PC-3 (cell line): ENCODE results near the gene NIPSNAP2. TPM values are rescaled to one million over a fixed set of nuclear protein-coding genes. Genes with fewer than 3 reads are reported as not detected.

Source experiments
- ATAC-seq: fragments of 200-7000 bp; cut with Tn5 transposase; 2 replicates; pipeline ENCODE4 v1.9.1; 2020; ENCODE audit warnings: mild to moderate bottlenecking, moderate library complexity
- BruUV-seq: library from RNA; stranded (reverse); fragments of 400-500 nt; replicated peaks from 2 replicates; lab custom pipeline; 2021; lab: Mats Ljungman, UMichigan
- CTCF ChIA-PET: fragments of 300-600 bp; sonication (Branson Sonifier 250); formaldehyde crosslinking; loops from one replicate; lab custom pipeline; 2022; ENCODE audit warnings: antibody characterized with exemption; lab: Charles Lee
- POLR2A ChIA-PET: fragments of 300-600 bp; sonication (Branson Sonifier 250); formaldehyde crosslinking; loops from one replicate; lab custom pipeline; 2022; ENCODE audit warnings: antibody characterized with exemption; ENCODE audit not compliant: unreplicated experiment; lab: Charles Lee
- DNase-seq: peaks from one replicate; pipeline ENCODE4 v3.0.0-alpha.2; 2015
- H2AFZ ChIP-seq: fragments of 300-600 bp; sonication (generic); 2 replicates; pipeline ENCODE4 v1.6.0; 2016; ENCODE audit warnings: antibody characterized with exemption, low read length
- H3F3A ChIP-seq: fragments of 300-600 bp; sonication (generic); one replicate; pipeline ENCODE4 v1.6.0; 2017; ENCODE audit warnings: antibody characterized with exemption, low read length, control low read depth, mild to moderate bottlenecking; ENCODE audit not compliant: unreplicated experiment
- H3K27ac ChIP-seq: fragments of 300-600 bp; sonication (generic); 2 replicates; pipeline ENCODE4 v1.5.1; 2016; ENCODE audit warnings: mild to moderate bottlenecking, low read length
- H3K27me3 ChIP-seq: fragments of 300-600 bp; sonication (generic); 2 replicates; pipeline ENCODE4 v1.6.1; 2016; ENCODE audit warnings: low read length, mixed read lengths
- H3K36me3 ChIP-seq: fragments of 300-600 bp; sonication (generic); 2 replicates; pipeline ENCODE4 v1.6.1; 2016; ENCODE audit warnings: low read depth, mixed run types, low read length, mixed read lengths
- H3K4me1 ChIP-seq: fragments of 300-600 bp; sonication (generic); 2 replicates; pipeline ENCODE4 v1.5.1; 2016; ENCODE audit warnings: low read length; ENCODE audit not compliant: insufficient read depth
- H3K4me2 ChIP-seq: fragments of 300-600 bp; sonication (generic); 2 replicates; pipeline ENCODE4 v1.6.0; 2016; ENCODE audit warnings: low read length
- H3K4me3 ChIP-seq: fragments of 300-600 bp; sonication (generic); 2 replicates; pipeline ENCODE4 v1.5.1; 2016; ENCODE audit warnings: mild to moderate bottlenecking, low read length, mixed read lengths
- H3K79me2 ChIP-seq: fragments of 300-600 bp; sonication (generic); 2 replicates; pipeline ENCODE4 v1.6.1; 2017; ENCODE audit warnings: low read length, mixed read lengths
- H3K9ac ChIP-seq: fragments of 300-600 bp; sonication (generic); 2 replicates; pipeline ENCODE4 v1.6.0; 2016; ENCODE audit warnings: mild to moderate bottlenecking, low read length
- H3K9me2 ChIP-seq: fragments of 300-600 bp; sonication (generic); replicated peaks from 2 replicates; pipeline ENCODE4 v1.6.1; 2016; ENCODE audit warnings: mixed run types, low read length, mixed read lengths
- H3K9me3 ChIP-seq: fragments of 300-600 bp; sonication (generic); 2 replicates; pipeline ENCODE4 v1.6.1; 2016; ENCODE audit warnings: low read length, mixed read lengths
- H4K20me1 ChIP-seq: fragments of 300-600 bp; sonication (generic); 2 replicates; pipeline ENCODE4 v1.6.1; 2016; ENCODE audit warnings: low read length, mixed read lengths
- EZH2 ChIP-seq: fragments of 300-600 bp; sonication (generic); IDR thresholded peaks from one replicate; pipeline ENCODE4 v1.6.1; 2017; ENCODE audit warnings: antibody characterized with exemption, mild to moderate bottlenecking, low read length; ENCODE audit not compliant: unreplicated experiment
- EZH2phosphoT487 ChIP-seq: fragments of 300-600 bp; sonication (generic); IDR thresholded peaks from 2 replicates; pipeline ENCODE4 v1.6.1; 2018; ENCODE audit warnings: mild to moderate bottlenecking, antibody characterized with exemption, low read length, borderline replicate concordance
- intact Hi-C: fragments of 100-400 bp; cut with micrococcal nuclease; formaldehyde crosslinking; loops from 2 replicates; pipeline ENCODE4 v1.9.0; 2023
- total RNA-seq: library from RNA; depleted of rRNA; stranded (reverse); fragments of >200 nt; gene quantifications from 2 replicates; pipeline ENCODE4 v1.2.3, GENCODE V29; 2014
- TF ChIP-seq, protein P1 (sequence below): fragments of 300-600 bp; sonication (generic); conservative IDR thresholded peaks from 2 replicates; pipeline ENCODE4 v1.5.1; 2017; ENCODE audit warnings: antibody characterized with exemption, low read depth, mild to moderate bottlenecking, low read length

NIPSNAP2 gene
- total RNA-seq, 1 experiment from 2014 or later = 63.9 TPM

DNA sequence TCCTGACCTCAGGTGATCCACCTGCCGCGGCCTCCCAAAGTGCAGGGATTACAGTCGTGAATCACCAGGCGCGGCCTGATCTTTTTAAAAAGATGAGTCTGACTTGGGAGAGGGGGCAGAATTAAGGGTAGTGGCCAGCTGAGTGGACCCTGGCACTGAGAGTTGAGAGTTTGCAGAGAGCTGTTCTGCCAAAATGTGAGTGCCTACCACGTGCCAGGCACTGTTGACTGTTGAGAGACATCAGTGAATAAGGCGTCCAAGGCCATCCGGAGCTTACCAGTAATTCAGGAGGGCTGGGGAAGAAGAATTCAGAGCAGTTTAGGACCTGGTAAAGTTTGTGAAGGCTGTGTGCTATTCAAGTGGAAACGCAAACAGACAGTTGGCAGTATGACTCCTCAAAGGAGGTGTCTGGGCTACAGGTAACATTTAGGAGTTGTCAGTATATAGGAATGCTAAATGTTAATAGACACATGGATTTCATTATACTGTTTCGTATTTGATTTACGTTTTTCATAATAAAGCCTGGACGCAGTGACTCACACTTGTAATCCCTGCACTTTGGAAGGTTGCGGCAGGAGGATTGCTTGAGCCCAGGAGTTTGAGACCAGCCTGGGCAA lies 1.5 kb downstream of the NIPSNAP2 start:
- H3K4me1 ChIP-seq = peaks cover 15% of the 10 kb centered on the region
- ChIA-PET CTCF (interaction anchor here (1.0 kb wide), 1 partner anchor 42 kb away, joined by 3 read pairs; no protein-coding TSS in a partner anchor), POLR2A (no interaction called here)
- no peaks in the 10 kb centered on the region for H3K9me3 ChIP-seq
- no peaks in the 10 kb centered on the region for H3K36me3 ChIP-seq
- H3K79me2 ChIP-seq = peaks cover 43% of the 10 kb centered on the region
- H3K27ac ChIP-seq = peak overlapping the region; percentile 73
- peak overlapping the region; percentile 84 for H3K4me3 ChIP-seq
- TSS peak; percentile 89 for BruUV-seq
- H3K9ac ChIP-seq = peak overlapping the region; percentile 88
- no peaks in the 10 kb centered on the region for H3K9me2 ChIP-seq
- 0 out of 2 replicates have a peak, but pooled peaks cover under 1% of the 10 kb centered on the region for H4K20me1 ChIP-seq
- peak overlapping the region; percentile 88 for H3K4me2 ChIP-seq
- peak; percentile 71 for ATAC-seq
- TF ChIP-seq, protein P1, sequence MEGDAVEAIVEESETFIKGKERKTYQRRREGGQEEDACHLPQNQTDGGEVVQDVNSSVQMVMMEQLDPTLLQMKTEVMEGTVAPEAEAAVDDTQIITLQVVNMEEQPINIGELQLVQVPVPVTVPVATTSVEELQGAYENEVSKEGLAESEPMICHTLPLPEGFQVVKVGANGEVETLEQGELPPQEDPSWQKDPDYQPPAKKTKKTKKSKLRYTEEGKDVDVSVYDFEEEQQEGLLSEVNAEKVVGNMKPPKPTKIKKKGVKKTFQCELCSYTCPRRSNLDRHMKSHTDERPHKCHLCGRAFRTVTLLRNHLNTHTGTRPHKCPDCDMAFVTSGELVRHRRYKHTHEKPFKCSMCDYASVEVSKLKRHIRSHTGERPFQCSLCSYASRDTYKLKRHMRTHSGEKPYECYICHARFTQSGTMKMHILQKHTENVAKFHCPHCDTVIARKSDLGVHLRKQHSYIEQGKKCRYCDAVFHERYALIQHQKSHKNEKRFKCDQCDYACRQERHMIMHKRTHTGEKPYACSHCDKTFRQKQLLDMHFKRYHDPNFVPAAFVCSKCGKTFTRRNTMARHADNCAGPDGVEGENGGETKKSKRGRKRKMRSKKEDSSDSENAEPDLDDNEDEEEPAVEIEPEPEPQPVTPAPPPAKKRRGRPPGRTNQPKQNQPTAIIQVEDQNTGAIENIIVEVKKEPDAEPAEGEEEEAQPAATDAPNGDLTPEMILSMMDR = no peak
- TF ChIP-seq EZH2phosphoT487 (no peak), EZH2 (no peak)
- H3F3A ChIP-seq = peaks cover 8% of the 10 kb centered on the region
- H2AFZ ChIP-seq = no peak overlapping the region
- peak; percentile 84 for DNase-seq
- intact Hi-C loops = loop anchor here (1.0 to 5.0 kb wide), 2 partner anchors 10 to 86 kb away; partner anchors contain the start of genes CCT6A and PSPH
- H3K27me3 ChIP-seq = no peaks in the 10 kb centered on the region

DNA sequence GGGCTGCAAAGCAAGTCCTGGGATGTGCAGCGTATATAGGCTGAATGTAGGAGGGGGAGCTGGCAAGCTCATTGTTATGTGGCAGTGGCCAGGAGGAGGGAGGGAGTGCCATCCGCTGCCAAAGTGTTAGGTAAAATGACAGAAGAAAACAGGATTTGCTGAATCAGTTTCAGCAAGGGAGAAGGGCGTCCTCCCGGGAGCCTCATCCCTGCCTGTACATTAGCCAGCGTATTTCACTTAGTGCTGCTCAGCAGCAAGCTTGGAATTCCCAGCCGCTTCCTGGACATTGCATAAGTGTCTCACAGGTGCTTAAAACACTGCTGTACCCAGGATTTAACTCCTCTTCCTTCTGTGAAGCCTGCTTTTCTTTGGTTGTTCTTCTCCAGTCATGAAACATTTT lies 2.5 kb downstream of the NIPSNAP2 start:
- Histone ChIP-seq H3K4me2 (no peak overlapping the region), H2AFZ (no peak overlapping the region), H4K20me1 (0 out of 2 replicates have a peak, but pooled peaks cover 5% of the 10 kb centered on the region), H3F3A (peaks cover 8% of the 10 kb centered on the region), H3K4me1 (peaks cover 15% of the 10 kb centered on the region), H3K27ac (no peak overlapping the region), H3K79me2 (peaks cover 53% of the 10 kb centered on the region), H3K9ac (no peak overlapping the region), H3K36me3 (no peaks in the 10 kb centered on the region), H3K27me3 (no peaks in the 10 kb centered on the region), H3K9me3 (no peaks in the 10 kb centered on the region), H3K4me3 (no peak overlapping the region), H3K9me2 (no peaks in the 10 kb centered on the region)
- ChIA-PET POLR2A (no interaction called here), CTCF (no interaction called here)
- ATAC-seq (no peak), DNase-seq (no peak)
- BruUV-seq = no TSS peak
- TF ChIP-seq EZH2 (no peak), EZH2phosphoT487 (no peak)
- TF ChIP-seq, protein P1 = no peak
- intact Hi-C loops = loop anchor here (1.0 to 5.0 kb wide), 2 partner anchors 9 to 85 kb away; partner anchors contain the start of genes CCT6A and PSPH

DNA sequence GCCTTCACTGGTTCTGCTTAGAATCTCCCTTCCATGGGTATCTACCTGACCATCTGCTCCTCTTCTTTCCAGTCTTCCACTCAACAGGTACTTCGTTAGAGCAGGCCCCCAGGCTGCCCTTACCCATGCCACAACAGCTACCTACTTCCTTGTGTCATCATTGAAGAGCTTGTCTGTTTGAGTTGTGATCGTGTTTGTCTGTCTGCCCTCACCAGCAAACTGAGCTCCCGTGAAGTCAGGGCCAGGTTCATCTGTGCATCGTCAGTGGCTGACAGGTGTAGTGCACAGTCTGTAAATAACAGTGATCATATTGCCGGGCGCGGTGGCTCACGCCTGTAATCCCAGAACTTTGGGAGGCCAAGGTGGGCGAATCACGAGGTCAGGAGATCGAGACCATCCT lies 5.0 kb downstream of the NIPSNAP2 start:
- TF ChIP-seq EZH2phosphoT487 (no peak), EZH2 (no peak)
- TF ChIP-seq, protein P1 = no peak
- POLR2A ChIA-PET = no interaction called here
- ATAC-seq (no peak), DNase-seq (no peak)
- no peaks in the 10 kb centered on the region for H3K9me2 ChIP-seq
- H3K27ac ChIP-seq = no peak overlapping the region
- H4K20me1 ChIP-seq = 0 out of 2 replicates have a peak, but pooled peaks cover 5% of the 10 kb centered on the region
- H3K36me3 ChIP-seq = no peaks in the 10 kb centered on the region
- H2AFZ ChIP-seq = no peak overlapping the region
- H3K79me2 ChIP-seq = peaks cover 74% of the 10 kb centered on the region
- no peaks in the 10 kb centered on the region for H3K27me3 ChIP-seq
- CTCF ChIA-PET = interaction anchor here (0.6 kb wide), 1 partner anchor 129 kb away, joined by 3 read pairs; no protein-coding TSS in a partner anchor
- no peak overlapping the region for H3K4me3 ChIP-seq
- H3K9me3 ChIP-seq = no peaks in the 10 kb centered on the region
- no TSS peak for BruUV-seq
- peaks cover 10% of the 10 kb centered on the region for H3K4me1 ChIP-seq
- no peak overlapping the region for H3K9ac ChIP-seq
- H3F3A ChIP-seq = peaks cover 8% of the 10 kb centered on the region
- H3K4me2 ChIP-seq = no peak overlapping the region
- intact Hi-C loops = loop anchor here (5.0 kb wide), 1 partner anchor 83 kb away; the partner anchor contains the start of genes CCT6A and PSPH
